GM12878 (cell line): ENCODE data around the gene PIEZO2. TPM values are rescaled to one million over a fixed set of nuclear protein-coding genes. Genes with fewer than 3 reads are reported as not detected.

Source experiments
- ATF7 ChIP-seq: fragments of 450-650 bp; IDR thresholded peaks from 2 replicates; pipeline ENCODE4 v1.6.1; 2016; ENCODE audit warnings: low read depth, mild to moderate bottlenecking
- CHD1 ChIP-seq: IDR thresholded peaks from 2 replicates; pipeline ENCODE4 v1.6.1; 2012; ENCODE audit warnings: low read depth, low read length, improper control_type of control experiment
- CHD2 ChIP-seq: IDR thresholded peaks from 2 replicates; pipeline ENCODE4 v1.6.1; 2011; ENCODE audit warnings: low read depth, low read length, improper control_type of control experiment, borderline replicate concordance
- E4F1 ChIP-seq: fragments of 450-650 bp; IDR thresholded peaks from 2 replicates; pipeline ENCODE4 v1.6.1; 2018; ENCODE audit warnings: borderline replicate concordance, mild to moderate bottlenecking; ENCODE audit not compliant: partially characterized antibody
- FOS ChIP-seq: IDR thresholded peaks from 3 replicates; pipeline ENCODE4 v1.6.1; 2011; ENCODE audit warnings: borderline replicate concordance; ENCODE audit not compliant: insufficient read length; ENCODE audit errors: extremely low read depth
- GABPA ChIP-seq: IDR thresholded peaks from 2 replicates; pipeline ENCODE4 v1.6.1; 2014; ENCODE audit warnings: antibody characterized with exemption, low read depth, mild to moderate bottlenecking, inconsistent platforms
- KLF5 ChIP-seq: fragments of 450-650 bp; IDR thresholded peaks from 2 replicates; pipeline ENCODE4 v1.6.1; 2014; ENCODE audit warnings: mild to moderate bottlenecking; ENCODE audit not compliant: partially characterized antibody
- LARP7 ChIP-seq: fragments of 450-650 bp; IDR thresholded peaks from 2 replicates; pipeline ENCODE4 v1.6.1; 2017; ENCODE audit warnings: mild to moderate bottlenecking
- MAX ChIP-seq: IDR thresholded peaks from 2 replicates; pipeline ENCODE4 v1.6.1; 2012; ENCODE audit warnings: low read depth, low read length, improper control_type of control experiment
- MXI1 ChIP-seq: fragments of 150-350 bp; IDR thresholded peaks from 2 replicates; pipeline ENCODE4 v1.6.1; 2011; ENCODE audit warnings: low read depth, mild to moderate bottlenecking, inconsistent platforms, low read length, improper control_type of control experiment
- PBX3 ChIP-seq: IDR thresholded peaks from 2 replicates; pipeline ENCODE4 v1.6.1; 2011; ENCODE audit warnings: mild to moderate bottlenecking, low read depth, low read length, moderate library complexity; ENCODE audit not compliant: insufficient replicate concordance
- PML ChIP-seq: IDR thresholded peaks from 2 replicates; pipeline ENCODE4 v1.6.1; 2012; ENCODE audit warnings: low read length, inconsistent platforms
- POLR2AphosphoS5 ChIP-seq: IDR thresholded peaks from 2 replicates; pipeline ENCODE4 v1.6.1; 2011; ENCODE audit warnings: mild to moderate bottlenecking, low read length, inconsistent platforms
- RELA ChIP-seq: fragments of 450-650 bp; IDR thresholded peaks from 2 replicates; pipeline ENCODE4 v1.8.0; 2014; ENCODE audit warnings: borderline replicate concordance; ENCODE audit not compliant: partially characterized antibody
- SMARCA5 ChIP-seq: fragments of 450-650 bp; IDR thresholded peaks from 2 replicates; pipeline ENCODE4 v1.6.1; 2017; ENCODE audit warnings: mild to moderate bottlenecking
- SRF ChIP-seq, 2 experiments: IDR thresholded peaks; 2 replicates each; pipeline ENCODE4 v1.6.1; 2011; ENCODE audit warnings: low read depth in 2 of 2, low read length in 2 of 2, mild to moderate bottlenecking in 1 of 2, moderate library complexity in 1 of 2
- STAT1 ChIP-seq: fragments of 450-650 bp; conservative IDR thresholded peaks from 2 replicates; pipeline ENCODE4 v1.6.1; 2014; ENCODE audit warnings: antibody characterized with exemption, mild to moderate bottlenecking
- STAT3 ChIP-seq: IDR thresholded peaks from 2 replicates; pipeline ENCODE4 v1.6.1; 2011; ENCODE audit warnings: low read depth, low read length, improper control_type of control experiment
- TARDBP ChIP-seq: IDR thresholded peaks from 2 replicates; pipeline ENCODE4 v1.6.1; 2016; ENCODE audit warnings: borderline replicate concordance
- TBL1XR1 ChIP-seq: IDR thresholded peaks from 2 replicates; pipeline ENCODE4 v1.6.1; 2012; ENCODE audit warnings: low read depth, low read length, improper control_type of control experiment
- TCF3 ChIP-seq: IDR thresholded peaks from 2 replicates; pipeline ENCODE4 v1.6.1; 2012; ENCODE audit warnings: low read depth, mild to moderate bottlenecking, low read length, borderline replicate concordance; ENCODE audit not compliant: insufficient read depth
- TCF7 ChIP-seq: IDR thresholded peaks from 2 replicates; pipeline ENCODE4 v1.6.1; 2014; ENCODE audit warnings: antibody characterized with exemption, borderline replicate concordance
- WRNIP1 ChIP-seq: IDR thresholded peaks from 2 replicates; pipeline ENCODE4 v1.6.1; 2011; ENCODE audit warnings: low read depth, low read length, improper control_type of control experiment, borderline replicate concordance
- ZNF217 ChIP-seq: fragments of 450-650 bp; IDR thresholded peaks from 2 replicates; pipeline ENCODE4 v1.6.1; 2017; ENCODE audit warnings: antibody characterized with exemption, mild to moderate bottlenecking
- ZNF592 ChIP-seq: fragments of 450-650 bp; IDR thresholded peaks from 2 replicates; pipeline ENCODE4 v1.6.1; 2017; ENCODE audit warnings: mild to moderate bottlenecking, moderate library complexity
- ZNF622 ChIP-seq: fragments of 450-650 bp; IDR thresholded peaks from 2 replicates; pipeline ENCODE4 v1.6.1; 2017; ENCODE audit warnings: mild to moderate bottlenecking, inconsistent platforms
- polyA plus RNA-seq, 11 experiments: library from polyadenylated mRNA; depleted of rRNA in 4 of 11; unstranded in 6 of 11; stranded (reverse) in 5 of 11; fragments of >200 nt; fragmentation: Nextera tagmentation in 4 of 11; fragmentation: Illumina TruSeq in 1 of 11; extraction: Ambion mirVana in 4 of 11; extraction: Trizol in 1 of 11; gene quantifications; 1 replicate in 1 of 11; 2 replicates in 10 of 11; pipeline versions ENCODE4 v1.2.1 to v1.2.3, GENCODE V29; 2011 to 2016; ENCODE audit warnings: inconsistent platforms in 2 of 11, missing spikeins in 2 of 11, low read depth in 1 of 11
- total RNA-seq, 4 experiments: library from RNA; depleted of rRNA in 3 of 4; stranded (reverse); fragments of >200 nt in 3 of 4; fragmentation: Illumina TruSeq in 1 of 4; extraction: Trizol in 1 of 4; gene quantifications; 2 replicates each; pipeline versions ENCODE4 v1.2.1 to v1.2.3, GENCODE V29; 2013 to 2021

Gene PIEZO2
- total and polyA plus RNA-seq, 10 of the 15 experiments (the other 5 are each of a cell fraction or from before 2014, with no cell fraction given): 6.7 to 42.3 (median 27.4) TPM

GRCh38 chr18:10838553-10838952, 310.8 kb downstream of the PIEZO2 start (continued):
- no peak for TF ChIP-seq CHD2
- TF ChIP-seq RELA: no peak
- TF ChIP-seq GABPA: peak; percentile 48; the same call in 1 of the 2 replicates
- TF ChIP-seq ZNF592: no peak
- TF ChIP-seq FOS: no peak
- no peak for TF ChIP-seq ZNF622
- no peak for TF ChIP-seq MXI1
- TF ChIP-seq STAT3: no peak
- no peak; the same call in 1 of the 2 replicates for TF ChIP-seq POLR2AphosphoS5
- TF ChIP-seq KLF5: no peak
- peak; percentile 72; the same call in 1 of the 2 replicates for TF ChIP-seq TCF3
- no peak; the same call in 1 of the 2 replicates for TF ChIP-seq TBL1XR1
- TF ChIP-seq SMARCA5: no peak
- no peak for TF ChIP-seq STAT1
- TF ChIP-seq MAX: no peak
- peak; percentile 44; the same call in 1 of the 2 replicates for TF ChIP-seq PML
- TF ChIP-seq LARP7: no peak
- TF ChIP-seq SRF (IDR thresholded peaks at IDR 0.05; ENCODE audit: low read depth in 2 of 2, low read length in 2 of 2): no peak
- no peak for TF ChIP-seq TCF7
- TF ChIP-seq TARDBP: no peak
- peak; percentile 85 for TF ChIP-seq ATF7
- TF ChIP-seq ZNF217: no peak
- TF ChIP-seq PBX3: no peak
- TF ChIP-seq E4F1: no peak
- TF ChIP-seq CHD1: no peak
- TF ChIP-seq WRNIP1: no peak
